Measurements from ENCODE around the gene MCM3. TPM values are rescaled to one million over a fixed set of nuclear protein-coding genes. Genes with fewer than 3 reads are reported as not detected.

MCM3 gene
- polyA plus RNA-seq, 5 donors, result 82.4 to 120 (median 95.7) TPM

DNA sequence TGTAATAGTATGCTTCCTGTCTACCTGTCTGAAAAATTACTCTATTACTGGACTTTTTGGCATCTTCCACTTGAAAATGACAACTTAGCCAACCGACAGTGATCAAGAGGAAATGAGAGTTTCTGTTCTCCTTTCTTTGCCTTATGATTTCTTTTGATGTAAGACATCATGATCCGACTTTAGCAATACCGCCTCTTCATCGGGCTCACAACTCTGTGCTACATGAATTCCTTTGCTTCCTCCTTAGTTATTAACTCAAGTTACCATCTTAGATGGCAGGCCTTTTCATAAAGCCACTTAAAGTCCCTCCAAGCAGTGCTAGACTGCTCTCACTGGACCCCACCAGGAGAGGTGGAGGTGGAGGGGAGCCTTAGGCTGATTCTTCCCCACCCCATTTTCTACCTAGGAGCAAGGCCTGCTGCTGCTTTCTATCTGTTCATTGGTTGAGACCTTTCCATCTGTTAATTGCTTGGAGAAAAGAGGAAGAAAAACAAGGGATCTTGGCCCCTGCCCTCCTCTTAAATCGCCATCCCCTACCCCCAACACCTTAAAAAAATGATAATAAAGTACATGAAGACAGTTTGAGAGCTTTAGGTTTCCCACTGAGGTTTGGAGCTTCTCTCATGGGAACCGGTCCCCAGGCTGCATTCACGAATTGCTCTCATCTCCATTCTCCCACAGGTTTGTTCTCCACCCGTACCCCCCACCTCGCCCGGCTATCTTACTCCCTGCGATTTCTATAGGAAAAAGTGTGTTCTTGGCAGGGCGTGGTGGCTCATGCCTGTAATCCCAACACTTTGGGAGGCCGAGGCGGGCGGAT, 21.6 kb upstream of the MCM3 start:
- no peak for DNase-seq

DNA sequence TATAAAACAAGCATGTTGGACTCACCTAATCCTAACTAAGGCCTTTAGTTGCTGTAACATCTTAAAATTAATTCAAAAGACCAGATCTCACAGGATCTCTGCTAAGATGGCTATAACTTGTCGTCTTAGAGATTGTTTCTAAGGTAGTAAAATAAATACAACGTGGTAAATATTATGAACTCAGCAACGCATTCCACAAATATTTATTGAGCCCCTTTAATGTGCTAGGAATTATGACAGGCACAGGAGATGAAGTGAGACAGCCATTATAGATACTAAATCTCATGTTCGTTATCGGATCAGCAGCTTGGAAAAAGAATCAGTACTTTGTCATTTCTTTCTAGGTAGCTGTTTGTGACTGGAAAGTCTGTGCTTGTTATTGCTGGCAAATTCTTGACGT, 20.9 kb upstream of the MCM3 start:
- DNase-seq, result no peak

DNA sequence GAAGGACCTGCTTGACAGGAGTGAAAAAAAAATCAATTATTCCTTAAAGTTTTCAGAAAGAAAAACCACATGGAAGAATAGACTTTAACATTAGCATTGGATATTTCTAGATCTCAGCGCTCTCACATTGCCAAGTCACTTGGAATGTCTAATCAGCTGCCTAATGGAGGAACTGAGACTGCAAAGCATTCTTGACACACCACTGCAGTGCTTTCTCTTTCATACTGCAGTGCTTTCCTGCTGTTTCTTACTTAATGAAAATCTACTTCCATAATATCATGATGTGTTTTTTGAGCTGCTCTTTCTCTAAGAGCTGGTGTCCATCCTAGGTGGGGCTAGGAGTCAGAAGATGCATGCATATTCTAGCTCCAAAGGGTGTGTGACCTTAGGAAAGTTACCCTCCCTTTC, 20.4 kb upstream of the MCM3 start:
- DNase-seq, result no peak

DNA sequence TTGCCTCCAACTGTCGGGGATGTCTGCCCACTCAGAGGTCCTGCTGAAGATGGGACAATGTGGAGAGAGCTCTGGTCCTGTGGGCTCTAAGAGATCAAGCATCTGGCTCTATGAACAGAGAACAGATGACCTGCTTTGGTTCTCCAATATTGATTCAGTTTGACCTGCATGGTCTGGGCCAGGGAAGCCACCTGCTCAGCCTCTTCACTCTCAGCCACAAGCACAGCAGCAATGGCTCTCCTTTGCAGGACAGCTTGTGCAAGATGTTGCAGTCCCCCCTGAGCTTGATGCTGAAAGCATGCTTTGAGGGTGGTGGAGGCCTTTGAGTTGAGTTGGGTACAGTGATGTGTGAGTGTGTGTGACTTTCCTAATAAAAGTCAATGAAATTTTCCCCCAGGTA, 18.6 kb upstream of the MCM3 start:
- no peak for DNase-seq

DNA sequence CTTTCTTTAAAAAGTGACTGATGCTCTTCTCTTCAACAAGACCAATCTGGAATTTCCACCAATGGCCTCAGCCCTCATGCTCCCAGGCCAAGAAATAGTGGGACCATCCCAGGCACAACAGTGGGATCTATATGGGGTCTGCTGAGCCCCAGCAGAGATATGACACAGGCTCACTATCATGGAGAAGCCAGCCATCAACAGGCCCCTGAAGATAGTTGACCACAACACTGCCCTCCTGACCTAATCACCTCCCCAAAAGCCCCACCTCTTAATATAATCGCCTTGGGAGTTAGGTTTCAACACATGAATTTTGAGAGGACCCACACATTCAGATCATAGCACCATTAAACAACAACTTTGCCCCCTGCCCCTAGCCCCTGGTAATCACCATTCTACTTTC, 16.8 kb upstream of the MCM3 start:
- DNase-seq, result no peak

DNA sequence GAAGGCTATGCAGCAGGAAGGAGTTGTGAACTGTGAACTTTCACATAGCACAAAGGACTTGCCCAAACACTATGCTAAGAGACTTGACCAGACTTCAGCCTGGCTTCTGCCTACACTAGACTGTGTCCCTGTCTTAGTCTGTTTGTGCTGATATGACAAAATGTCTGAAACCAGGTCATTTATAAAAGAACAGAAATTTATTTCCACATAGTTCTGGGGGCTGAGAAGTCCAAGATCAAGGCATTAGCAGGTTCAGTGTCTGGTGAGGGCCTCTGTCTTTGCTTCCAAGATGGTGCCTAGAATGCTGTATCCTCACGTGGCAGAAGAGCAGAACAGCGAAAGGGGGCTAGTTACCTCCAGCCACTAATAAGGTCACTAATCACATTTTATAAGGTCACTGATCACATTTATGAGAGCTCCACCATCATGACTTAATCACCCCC, 16.0 kb upstream of the MCM3 start:
- DNase-seq, result no peak

DNA sequence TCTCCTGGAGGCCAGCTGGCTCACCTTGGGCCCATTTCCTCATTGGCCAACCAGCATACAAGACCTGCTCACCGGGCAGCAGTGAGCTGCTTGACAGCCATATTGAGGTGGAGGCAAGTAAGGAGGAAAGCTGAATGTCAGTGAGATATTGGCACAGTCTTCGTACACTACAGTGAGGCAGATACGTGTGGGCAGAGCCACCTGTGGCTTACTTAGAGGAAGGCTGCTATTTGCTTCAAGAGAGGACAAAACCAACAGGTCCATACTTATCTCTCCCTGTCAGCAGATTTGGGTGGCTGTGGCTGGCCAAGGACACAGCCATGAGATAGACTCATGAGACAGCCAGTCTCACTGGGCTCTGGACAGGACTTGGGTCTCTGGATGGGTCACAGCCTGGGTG, 15.1 kb upstream of the MCM3 start:
- DNase-seq, result no peak

DNA sequence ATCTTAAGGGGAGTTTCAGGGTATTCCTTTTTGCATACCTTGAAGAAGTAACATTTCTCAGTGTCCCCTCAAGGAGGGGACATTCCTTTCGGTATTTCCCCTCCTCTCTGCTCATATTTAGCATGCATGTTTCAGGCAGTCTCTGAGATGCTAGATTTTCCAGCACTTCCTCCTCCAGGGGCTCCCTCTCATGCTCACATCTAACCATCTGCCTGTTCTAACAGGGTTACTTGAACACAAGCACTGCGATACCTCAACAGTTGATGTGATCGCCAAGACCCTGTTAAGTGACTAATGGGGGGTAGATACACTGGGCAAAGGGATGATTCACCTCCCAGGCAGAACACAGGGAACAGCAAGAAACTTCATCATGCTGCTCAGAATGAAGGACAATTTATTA, 12.9 kb upstream of the MCM3 start:
- DNase-seq, result no peak

DNA sequence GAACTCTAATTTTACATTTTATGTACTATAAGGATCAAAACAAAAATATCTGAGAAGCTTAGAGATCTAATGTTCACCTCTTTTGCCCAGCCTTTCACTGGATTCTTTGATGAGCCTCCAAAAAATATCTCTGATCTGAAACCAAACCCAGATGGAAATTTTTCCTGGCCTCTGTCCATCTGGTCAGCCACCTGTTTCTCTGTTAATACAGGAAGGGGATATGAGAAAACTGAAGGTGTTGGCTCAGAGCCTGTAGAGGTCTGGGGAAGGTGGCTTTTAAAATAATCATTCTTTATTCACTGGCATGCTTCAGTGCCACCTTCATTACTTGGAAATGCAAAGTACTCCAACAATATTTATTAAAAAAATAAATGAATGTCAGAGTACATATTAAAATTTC, 8.5 kb upstream of the MCM3 start:
- DNase-seq, result no peak

DNA sequence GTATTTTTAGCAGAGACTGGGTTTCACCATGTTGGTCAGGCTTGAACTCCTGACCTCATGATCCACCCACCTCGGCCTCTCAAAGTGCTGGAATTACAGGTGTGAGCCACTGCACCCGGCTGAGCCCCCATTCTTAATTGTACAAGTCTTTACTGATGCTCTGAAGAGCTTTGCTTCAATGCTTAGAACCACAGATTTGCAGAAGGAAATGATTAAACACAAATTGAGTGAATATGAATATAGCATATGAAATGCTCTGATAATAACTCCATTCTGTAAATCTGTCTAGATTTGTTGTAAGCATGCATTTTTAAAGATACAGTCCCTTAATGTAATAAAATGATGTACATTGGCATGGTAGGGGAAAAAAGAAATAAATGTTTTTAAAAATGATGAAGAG, 4.3 kb upstream of the MCM3 start:
- DNase-seq, result no peak

DNA sequence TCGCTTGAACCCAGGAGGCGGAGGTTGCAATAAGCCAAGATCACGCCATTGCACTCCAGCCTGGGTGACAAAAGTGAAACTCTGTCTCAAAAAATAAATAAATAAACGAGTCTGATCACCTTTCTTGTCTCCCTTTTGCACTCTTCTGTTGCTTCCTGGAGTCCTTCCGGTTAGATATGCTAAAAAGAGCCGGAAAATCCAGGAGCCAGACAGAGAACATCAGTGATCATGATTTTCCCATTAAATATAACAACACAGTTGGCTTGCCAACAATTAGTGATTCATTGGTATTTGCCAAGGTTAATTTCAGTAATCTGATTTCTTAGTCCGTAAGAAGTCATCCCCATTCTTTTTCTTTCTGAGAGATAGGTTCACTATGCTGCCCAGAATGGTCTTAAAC, 3.7 kb upstream of the MCM3 start:
- no peak for DNase-seq

DNA sequence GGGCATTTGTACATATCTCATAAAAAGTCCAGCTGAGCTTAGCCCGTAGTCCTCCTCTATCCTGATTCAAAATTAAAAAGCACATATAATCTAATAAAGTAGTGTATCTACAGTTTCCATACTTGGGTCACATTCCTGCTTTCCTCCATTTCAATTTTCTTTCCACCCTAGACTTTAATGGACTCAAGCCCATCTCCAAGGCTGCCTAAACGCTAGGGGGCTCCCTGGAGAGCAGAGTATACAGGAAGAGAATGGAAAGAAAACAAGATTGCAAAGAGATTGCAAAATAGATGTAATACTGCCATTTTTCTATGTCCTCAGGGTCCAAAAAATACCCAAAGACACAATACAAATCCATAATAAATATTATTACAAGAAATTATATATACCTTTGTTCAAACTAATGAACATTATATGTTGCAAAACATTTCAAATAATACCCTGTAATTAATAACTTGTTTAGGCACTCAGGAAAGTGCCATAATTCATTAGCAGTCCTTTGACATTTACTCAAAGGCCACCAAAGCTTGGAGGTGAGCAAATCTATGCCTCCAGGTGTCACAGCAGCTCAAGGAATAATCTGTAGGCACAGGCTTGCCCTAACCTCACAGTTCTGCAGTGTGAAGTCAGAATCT, 2.4 kb upstream of the MCM3 start:
- DNase-seq, result peak in 1 of 2 donors; percentile 28

DNA sequence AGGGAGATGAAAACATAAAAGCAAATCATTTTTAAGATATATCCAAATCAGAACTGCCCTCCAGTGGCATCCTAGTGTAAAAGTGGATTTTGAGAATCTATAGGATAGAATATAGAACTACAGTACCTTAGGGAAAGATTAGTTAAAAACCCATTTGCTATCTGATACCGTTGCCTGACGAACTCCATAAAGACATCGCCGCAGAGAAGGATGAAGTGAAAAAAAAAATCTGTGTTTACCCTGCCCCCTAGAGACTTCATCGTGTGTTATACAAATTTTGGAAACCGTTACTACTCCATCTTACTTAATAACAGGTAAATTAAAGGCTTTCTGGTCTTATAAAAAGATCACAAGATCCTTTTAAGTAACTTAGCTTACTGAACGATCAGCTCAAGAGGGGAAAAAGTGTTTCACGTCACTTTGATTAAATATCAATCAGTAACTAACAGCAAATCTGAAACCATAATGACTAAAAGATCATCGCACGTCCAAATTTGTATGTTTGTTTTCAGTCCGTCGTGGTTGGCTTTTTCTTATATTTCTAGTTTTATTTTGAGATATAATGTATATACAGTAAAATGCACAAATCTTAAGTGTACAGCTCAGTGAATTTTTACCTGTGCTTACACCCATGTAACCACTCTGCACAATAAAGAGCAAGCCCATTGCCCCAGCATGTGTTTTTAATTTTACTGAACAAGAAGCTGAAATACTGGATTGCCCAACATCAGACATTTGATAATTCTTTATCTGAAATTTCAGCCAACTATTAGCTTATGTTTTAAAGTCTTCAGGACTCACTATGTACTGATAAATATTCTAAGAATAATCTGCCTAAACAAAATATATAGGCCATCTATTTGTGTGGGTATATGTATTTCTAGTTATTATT, 881 bp upstream of the MCM3 start:
- no peak for DNase-seq

DNA sequence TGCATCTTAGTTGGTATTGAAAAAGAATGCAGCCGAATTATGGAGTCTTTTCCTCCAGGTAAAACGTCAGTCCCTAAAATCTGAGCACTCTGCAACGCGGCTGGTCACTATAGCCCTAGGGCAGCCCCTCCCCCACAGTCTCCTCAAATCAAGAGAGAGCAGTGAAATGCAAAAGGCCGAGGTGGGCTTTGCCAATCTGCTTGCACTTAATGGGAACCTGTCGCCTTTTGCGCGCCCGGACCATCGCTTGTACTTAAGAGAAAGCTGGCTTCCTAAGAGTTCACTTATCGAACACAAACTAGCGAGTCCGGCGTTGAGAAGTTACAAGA, 447 bp downstream of the MCM3 start:
- DNase-seq, result peak; percentile 10 to 23

DNA sequence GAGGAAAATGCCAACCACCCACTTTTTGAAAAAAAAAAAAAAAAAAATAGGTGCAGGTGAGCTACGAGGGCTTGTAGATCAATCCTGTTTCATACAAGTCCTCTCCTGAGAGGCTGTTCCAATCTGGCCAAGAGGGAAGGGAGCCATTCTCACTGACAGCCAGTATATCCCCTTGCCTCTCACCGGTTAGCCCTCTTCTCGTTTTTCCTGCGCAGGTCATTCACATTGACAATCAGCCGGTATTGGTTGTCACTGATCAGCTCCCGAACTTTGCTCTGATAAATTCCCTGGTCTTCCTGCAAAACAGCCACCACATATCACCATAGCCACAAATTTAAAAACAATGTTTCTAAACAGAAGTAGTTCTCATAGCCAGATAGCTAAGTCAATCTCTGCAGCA, 1.4 kb downstream of the MCM3 start:
- DNase-seq, result no peak

DNA sequence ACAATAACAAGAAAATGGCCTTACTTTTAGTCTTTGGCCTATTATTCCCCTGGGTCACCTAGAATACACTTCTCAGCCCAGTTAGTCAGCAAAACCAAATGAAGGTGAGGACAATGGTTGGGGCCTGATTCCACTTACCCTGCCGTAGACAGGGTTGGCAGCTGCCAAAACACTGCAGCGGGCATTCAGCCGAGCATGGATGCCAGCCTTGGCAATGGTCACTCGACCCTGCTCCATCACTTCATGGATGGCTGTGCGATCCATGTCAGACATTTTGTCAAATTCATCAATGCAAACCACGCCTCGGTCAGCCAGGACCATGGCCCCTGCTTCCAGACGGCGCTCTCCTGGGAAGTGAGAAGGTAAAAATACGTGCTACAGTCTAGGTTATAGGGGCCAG, 8.4 kb downstream of the MCM3 start:
- no peak for DNase-seq

DNA sequence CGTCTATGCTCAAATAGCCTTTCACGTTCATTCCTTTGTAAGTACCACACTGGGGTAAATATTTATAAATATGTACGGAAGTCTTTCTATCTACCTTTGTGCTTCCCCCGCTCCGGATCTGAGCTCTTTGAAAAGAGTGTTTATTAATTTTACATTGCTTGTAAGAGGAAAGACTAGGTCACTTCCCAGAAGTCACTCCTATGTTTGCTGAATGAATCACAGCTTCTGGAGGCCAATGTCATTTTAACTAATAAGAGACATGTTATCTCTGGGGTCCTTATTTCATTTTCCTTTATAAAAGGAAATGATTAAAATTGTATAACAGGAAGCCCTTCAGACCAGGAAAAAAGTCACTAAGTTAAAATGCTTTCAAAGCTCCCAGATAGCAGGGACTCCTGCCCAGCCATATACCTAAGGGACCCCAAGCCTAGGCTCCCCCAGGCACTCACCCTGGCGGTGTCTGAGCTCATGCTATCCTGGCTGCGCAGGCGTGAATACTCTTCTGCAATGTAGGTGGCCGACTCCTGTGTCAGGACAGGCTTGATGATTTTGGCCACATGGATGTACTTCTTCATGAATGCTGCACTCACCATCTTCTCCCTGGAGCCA, 12.6 kb downstream of the MCM3 start:
- DNase-seq, result no peak

DNA sequence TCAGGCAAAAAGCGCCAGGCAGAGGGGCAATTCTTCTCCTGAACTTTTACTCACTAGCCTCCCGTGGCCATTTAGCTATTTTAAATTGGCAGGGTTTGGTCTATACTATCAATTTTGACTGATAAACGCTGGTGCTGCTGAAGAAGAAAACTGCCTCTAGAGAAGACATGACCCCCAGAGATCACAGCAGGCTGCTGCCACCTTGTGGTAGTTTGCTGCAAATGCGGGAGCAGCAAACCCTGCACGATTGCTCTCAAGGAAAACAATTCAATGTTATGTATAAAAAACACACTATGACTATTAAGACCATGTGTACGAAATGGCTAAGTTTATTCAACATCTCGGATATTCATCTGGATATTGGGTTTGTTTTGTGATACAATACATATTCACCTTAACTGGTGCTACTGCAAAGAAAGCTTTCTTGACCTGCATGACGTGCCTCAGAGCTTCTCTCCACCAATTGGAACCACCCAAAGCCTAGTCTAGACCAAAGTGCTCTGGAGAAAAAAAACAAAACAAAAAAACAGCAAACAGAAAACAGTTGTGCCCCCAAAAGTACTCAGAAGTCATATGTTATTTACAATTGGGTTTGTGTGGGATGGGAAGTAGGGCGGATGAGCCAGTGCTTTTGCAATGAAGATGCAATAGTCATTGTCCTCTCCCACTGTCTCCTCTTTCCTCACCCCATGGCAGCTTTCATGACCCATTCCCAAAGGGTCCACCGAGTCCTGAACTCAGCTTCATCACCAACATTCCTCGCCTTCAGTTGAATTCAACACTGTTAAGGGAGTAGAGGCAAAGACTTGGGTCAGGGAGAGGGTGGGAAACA, 20.6 kb downstream of the MCM3 start:
- peak; percentile 32 to 40 for DNase-seq

DNA sequence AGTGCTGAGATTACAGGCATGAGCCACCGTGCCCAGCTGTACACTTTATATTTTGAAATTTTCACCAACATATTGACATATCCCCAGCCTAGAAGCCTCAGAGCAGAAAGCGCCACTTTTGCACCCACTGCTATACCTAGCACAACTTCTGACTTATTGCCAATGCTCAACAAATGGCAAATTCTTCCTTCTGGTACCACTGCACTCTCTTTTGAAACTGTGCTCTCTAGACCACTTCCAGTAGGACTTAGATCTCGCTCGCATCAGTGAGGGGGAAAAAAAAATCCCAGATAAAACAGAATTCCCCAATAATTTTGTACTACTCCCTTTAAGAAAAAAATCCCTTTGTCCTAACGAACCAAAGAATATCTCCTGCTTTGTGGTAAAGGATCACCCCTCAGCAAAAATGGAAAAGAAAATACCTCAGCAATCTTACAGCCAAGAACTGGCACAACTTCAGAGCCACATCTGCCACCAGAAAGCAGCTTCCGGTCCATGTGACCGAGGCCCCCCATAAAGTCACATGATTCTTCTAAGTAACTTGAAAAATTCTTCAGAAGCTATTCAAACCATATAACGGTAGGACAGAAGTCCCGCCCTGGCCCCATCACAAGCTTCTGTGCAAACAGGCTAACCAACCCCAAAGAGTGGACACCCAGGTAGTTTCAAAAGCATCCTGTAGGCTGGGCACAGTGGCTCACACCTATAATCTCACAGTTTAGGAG, 21.8 kb downstream of the MCM3 start:
- no peak for DNase-seq

DNA sequence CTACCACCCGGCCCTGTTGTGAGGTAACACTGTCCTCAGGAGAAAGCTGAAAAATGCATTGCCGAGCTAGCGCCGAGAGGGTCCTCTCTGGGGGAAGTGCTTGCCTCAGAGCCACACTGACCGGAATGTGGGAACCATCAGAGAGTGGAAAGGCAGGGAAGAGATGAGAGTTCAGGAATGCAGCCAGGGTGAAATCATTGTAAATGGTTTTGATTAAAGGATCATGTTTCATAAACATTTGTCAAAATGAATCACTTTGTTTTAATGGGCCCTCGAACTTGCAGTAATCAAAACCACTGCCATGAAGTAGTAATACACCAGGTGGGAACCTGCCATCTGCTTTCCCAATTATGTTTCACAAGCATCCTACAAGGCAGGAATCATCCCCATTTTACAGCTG, 23.3 kb downstream of the MCM3 start:
- no peak for DNase-seq

DNA sequence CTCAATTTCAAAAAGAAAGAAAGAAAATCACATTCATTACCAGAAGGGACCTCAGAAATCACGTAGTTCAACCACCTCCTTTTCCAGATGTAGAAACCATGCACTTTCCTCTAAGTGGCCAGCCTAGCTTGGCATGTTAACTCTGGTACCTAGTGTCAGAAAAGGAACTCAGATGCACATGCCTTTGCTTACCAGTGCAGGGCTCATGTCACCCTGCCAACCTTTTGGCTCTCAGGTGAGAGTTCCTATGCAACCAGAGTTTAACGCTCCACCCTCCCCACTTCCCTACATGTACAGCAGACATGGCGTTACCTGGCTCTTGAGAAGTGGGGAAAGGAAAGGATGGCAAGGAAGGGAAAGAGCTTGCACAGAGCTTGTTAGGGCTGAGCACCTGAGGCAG, 23.9 kb downstream of the MCM3 start:
- no peak for DNase-seq

Measured in right lung (tissue), 5 donors.